BJ (cell line): ENCODE results near the gene ZNF93. TPM values are rescaled to one million over a fixed set of nuclear protein-coding genes. Genes with fewer than 3 reads are reported as not detected.
"Not testable (repeated sequence)": the region's sequence is repeated elsewhere in the genome, so short reads cannot be mapped to it uniquely, and the experiment has no call there.

Source experiments
- CTCF ChIA-PET: fragments of 350-600 bp; formaldehyde crosslinking; extraction: SDS; loops from one replicate; lab custom pipeline; 2021; ENCODE audit warnings: antibody characterized with exemption, inconsistent platforms; lab: Yijun Ruan, JAX
- POLR2A ChIA-PET: fragments of 300-600 bp; sonication (Branson Sonifier 250); formaldehyde crosslinking; extraction: SDS; loops from one replicate; lab custom pipeline; 2021; ENCODE audit warnings: antibody characterized with exemption; lab: Charles Lee
- DNase-seq: peaks from one replicate; pipeline ENCODE4 v3.0.0-alpha.2; 2011; ENCODE audit warnings: low read depth
- H3K27me3 ChIP-seq: 2 replicates; pipeline ENCODE4 v1.6.0; 2011; ENCODE audit warnings: low read length; ENCODE audit not compliant: control insufficient read depth, insufficient read depth
- H3K36me3 ChIP-seq: 2 replicates; pipeline ENCODE4 v1.5.1; 2011; ENCODE audit warnings: low read length; ENCODE audit not compliant: control insufficient read depth, insufficient read depth
- H3K4me3 ChIP-seq: 2 replicates; pipeline ENCODE4 v1.5.1; 2011; ENCODE audit warnings: low read depth, mild to moderate bottlenecking, control low read depth, low read length
- CTCF ChIP-seq: IDR thresholded peaks from 2 replicates; pipeline ENCODE4 v1.5.1; 2011; ENCODE audit warnings: low read depth, mild to moderate bottlenecking, control low read depth, inconsistent platforms, low read length, moderate library complexity; ENCODE audit not compliant: insufficient read depth
- polyA minus RNA-seq: library from RNA; depleted of rRNA, polyadenylated mRNA; stranded (reverse); fragments of >200 nt; gene quantifications from 2 replicates; pipeline ENCODE4 v1.2.3, GENCODE V29; 2011; rRNA and poly(A)+ RNA removed
- polyA plus RNA-seq: library from polyadenylated mRNA; depleted of rRNA; stranded (reverse); fragments of >200 nt; gene quantifications from 2 replicates; pipeline ENCODE4 v1.2.3, GENCODE V29; 2011; rRNA removed

The ZNF93 gene
- polyA plus RNA-seq (4.3 and 5.2 TPM in 2 replicates), polyA minus RNA-seq (5.6 and 5.8 TPM in 2 replicates)

DNA sequence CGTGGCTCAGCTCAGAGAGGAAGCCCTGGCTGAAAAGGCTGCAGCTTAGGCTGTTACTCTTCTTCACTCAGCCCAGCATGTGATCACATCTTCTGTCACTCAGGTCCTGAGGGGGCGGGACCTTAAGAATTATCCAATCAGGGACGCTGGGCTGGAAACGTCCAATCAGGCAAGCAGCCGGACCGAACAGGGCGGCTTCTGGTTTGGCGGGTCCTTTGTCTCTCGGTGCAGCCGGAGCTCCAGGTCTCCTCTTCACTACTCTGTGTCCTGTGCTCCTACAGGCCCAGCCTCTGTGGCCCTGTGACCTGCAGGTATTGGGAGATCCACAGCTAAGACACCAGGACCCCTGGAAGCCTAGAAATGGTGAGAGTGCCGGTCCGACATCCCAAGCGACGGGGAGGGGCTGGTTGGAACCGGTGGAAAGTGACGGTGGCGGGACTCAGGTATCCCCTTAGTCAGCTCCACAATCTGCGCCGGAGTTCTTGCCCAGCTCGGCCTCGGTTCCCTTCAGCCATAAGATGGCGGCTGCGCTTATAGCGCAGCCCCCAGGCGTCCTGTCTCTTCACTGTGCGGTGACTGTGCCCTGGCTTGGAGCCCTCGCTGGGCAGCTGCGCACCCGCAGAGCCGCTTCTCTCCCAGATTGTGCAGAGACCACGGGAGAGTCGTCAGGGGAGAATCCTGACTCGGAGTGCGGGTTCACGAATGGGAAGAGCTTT lies at the start of gene ZNF93:
Gene ZNF93 (plus strand): TSS at position 218 of the 716 bp plus-strand sequence. CDS start 143 bp downstream, at position 361.
- Histone ChIP-seq H3K36me3 (no peaks in the 10 kb centered on the region), H3K4me3 (peak within 1 kb of the TSS; percentile 62), H3K27me3 (no peaks in the 10 kb centered on the region)
- ChIA-PET POLR2A (interaction anchor here (1.2 kb wide), 1 partner anchor 35 kb away, joined by 3 read pairs; the partner anchor contains the start of gene ZNF253), CTCF (interaction anchor here (0.8 kb wide), 1 partner anchor 257 kb away, joined by 3 read pairs; the partner anchor contains the start of gene GMIP)
- peak; percentile 87 for DNase-seq
- no peak for TF ChIP-seq CTCF

DNA sequence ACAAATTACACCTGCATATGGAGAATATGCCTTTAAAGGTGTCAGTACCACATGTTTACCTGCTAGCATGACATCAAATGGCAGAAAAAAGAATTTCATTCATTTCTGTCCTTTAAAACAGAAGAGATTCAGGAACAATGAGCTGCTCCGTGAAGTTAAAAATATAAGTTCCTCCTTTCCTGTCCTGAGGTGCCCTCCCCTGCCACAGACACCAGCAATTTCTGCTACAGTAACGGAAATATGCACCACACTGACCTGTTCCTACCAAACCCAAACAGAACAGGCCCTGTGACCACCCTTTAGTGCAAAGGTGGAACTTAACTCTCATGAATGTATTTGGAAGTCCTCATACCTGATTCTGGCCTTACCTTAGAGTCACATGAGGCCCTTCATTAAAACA lies 49.0 kb upstream of the ZNF93 start:
- DNase-seq, POLR2A ChIA-PET, CTCF ChIA-PET, H3K27me3 ChIP-seq, H3K4me3 ChIP-seq, H3K36me3 ChIP-seq: not testable (repeated sequence)

GRCh38 chr19:19858751-19859150 lies 42.0 kb upstream of the ZNF93 start:
- no peak for TF ChIP-seq CTCF
- POLR2A ChIA-PET: no interaction called here
- Histone ChIP-seq H3K27me3 (no peaks in the 10 kb centered on the region), H3K4me3 (no peak overlapping the region), H3K36me3 (no peaks in the 10 kb centered on the region)
- CTCF ChIA-PET: interaction anchor here (0.5 kb wide), 1 partner anchor 58 kb away, joined by 4 read pairs; no protein-coding TSS in a partner anchor
- no peak for DNase-seq

DNA sequence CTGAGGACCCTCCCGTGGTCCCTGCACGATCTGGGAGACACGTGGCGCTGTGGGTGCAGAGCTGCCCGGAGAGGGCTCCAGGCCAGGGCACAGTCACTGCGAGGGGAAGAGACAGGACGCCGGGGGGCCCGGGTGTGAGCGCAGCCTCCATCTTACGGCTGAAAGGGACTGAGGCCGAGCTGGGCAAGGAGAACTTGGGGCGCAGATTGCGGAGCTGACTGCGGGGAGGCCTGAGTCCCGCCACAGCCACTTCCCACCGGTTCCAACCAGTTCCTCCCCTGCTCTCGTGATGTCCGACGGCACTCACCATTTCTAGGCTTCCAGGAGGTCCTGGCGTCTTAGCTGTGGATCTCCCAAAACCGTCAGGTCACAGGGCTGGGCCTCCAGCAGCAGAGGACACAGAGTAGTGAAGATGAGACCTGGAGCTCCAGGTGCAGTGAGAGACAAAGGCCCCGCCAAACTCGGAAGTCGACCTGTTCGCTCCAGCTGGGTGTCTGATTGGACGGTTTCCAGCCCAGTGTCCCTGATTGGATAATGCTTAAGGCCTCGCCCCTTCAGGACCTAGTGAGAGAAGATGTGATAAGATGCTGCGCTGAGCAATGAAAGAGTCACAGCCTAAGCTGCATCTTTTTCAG lies 39.9 kb upstream of the ZNF93 start:
- ChIA-PET POLR2A (no interaction called here), CTCF (no interaction called here)
- no peaks in the 10 kb centered on the region for H3K36me3 ChIP-seq
- DNase-seq: no peak
- H3K27me3 ChIP-seq: no peaks in the 10 kb centered on the region
- no peak overlapping the region for H3K4me3 ChIP-seq
- TF ChIP-seq CTCF: no peak

DNA sequence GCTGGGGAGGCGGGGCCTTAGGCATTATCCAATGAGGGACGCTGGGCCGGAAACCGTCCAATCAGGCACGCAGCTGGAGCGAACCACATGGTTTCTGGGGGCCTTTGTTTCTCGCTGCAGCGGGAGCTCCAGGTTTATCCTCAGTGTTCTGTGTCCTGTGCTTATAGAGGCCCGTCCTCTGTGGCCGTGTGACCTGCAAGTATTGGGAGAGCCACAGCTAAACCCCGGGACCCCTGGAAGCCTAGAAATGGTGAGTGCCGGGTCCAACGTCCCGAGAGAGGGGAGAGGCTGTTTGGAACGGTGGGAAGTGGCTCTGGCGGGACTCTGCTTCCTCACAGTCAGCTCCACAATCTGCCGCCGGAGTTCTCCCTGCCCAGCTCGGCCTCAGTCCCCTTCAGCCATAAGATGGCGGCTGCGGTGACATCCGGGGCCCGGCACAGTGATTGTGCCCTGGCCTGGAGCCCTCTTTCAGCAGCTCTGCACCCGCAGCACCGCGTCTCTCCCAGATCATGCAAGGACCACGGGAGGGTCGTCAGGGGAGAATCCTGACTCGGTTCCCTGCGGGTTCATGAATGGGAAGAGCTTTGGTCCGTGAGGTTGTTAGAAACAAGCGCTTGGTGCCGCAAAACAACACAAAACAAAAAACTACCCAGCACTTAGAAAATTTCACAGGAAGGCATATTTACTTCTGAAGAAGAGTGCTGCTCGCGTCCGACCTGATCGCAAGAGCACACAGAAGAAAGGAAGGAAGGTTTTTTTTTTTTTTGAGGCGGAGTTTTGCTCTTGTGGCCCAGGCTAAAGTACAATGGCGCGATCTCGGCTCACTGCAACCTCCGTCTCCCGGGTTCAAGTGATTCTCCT lies 34.8 kb upstream of the ZNF93 start, which contains the start of gene ZNF253:
Gene ZNF253 (plus strand): TSS at position 133 of the 861 bp plus-strand sequence. CDS start 115 bp downstream, at position 248.
- TF ChIP-seq CTCF: no peak
- ChIA-PET POLR2A (interaction anchor here (0.5 to 0.9 kb wide), 2 partner anchors 34 to 44 kb away, joined by 3 to 4 read pairs; partner anchors contain the start of genes ZNF506 and ZNF93), CTCF (no interaction called here)

More for the DNA sequence above, 34.8 kb upstream of the ZNF93 start, which contains the start of gene ZNF253:
- Histone ChIP-seq H3K36me3 (no peaks in the 10 kb centered on the region), H3K4me3 (peak within 1 kb of the TSS; percentile 80), H3K27me3 (no peaks in the 10 kb centered on the region)
- peak; percentile 56 for DNase-seq
